Measurements from ENCODE around the gene MANEA. TPM values are rescaled to one million over a fixed set of nuclear protein-coding genes. Genes with fewer than 3 reads are reported as not detected.

The MANEA gene
- total and polyA plus RNA-seq, 2 of the 4 experiments (the other 2 are of a cell fraction): 3.9 to 9.0 TPM

DNA sequence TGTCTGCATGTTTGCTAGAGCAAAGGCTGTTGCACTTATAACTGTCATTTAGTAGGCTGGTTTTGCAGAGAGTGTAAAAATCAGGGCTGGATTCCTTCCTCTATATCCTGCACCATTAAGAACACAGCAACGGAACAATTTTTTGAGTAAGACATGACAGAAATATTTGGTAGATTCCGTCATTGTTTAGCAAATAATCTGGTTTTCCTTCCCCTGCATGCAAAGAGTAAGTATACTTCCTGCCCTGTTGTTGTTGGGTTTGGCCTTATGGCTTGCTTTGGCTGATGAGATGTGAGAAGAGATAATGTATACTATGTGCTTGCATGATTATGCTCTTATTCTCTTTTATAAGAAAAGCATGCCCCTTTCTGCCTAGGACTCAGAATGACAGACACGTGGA lies 23.8 kb downstream of the MANEA start:
- POLR2A ChIA-PET (ENCODE audit: unreplicated experiment): no interaction called here
- CTCF ChIA-PET: no interaction called here
- H3K9me3 ChIP-seq (ENCODE audit: control insufficient read depth, insufficient read depth, low read length): no peaks in the 10 kb centered on the region
- no peak overlapping the region for H2BK15ac ChIP-seq (ENCODE audit: low read depth, low read length)
- H2BK5ac ChIP-seq (ENCODE audit: low read depth, low read length, poor library complexity, severe bottlenecking): peak overlapping the region; percentile 19
- DNase-seq (peak; percentile 81), ATAC-seq (ENCODE audit: low read depth) (peak; percentile 90)
- intact Hi-C loops (cut with micrococcal nuclease): loop anchor here (2.0 kb wide), 1 partner anchor 24 kb away; the partner anchor contains the start of gene MANEA
- H3K14ac ChIP-seq (replicated peaks; ENCODE audit: low read depth, low read length): 0 out of 2 replicates have a peak overlapping the region, but pooled peaks have one; percentile 30
- no peak overlapping the region for H2AFZ ChIP-seq (replicated peaks; ENCODE audit: low read length, poor library complexity)
- no peak overlapping the region for H3K9ac ChIP-seq (ENCODE audit: low read depth, low read length)
- H3K27me3 ChIP-seq (ENCODE audit: control insufficient read depth, insufficient read depth, low read length): no peaks in the 10 kb centered on the region
- no CpG with 5 or more reads among the region's 3 CpGs for WGBS, 2 experiments (ENCODE audit: extremely low coverage in 2 of 2, insufficient read length in 1 of 2)
- H3K4me1 ChIP-seq (ENCODE audit: control insufficient read depth, insufficient read depth, low read length): no peaks in the 10 kb centered on the region
- TF ChIP-seq, protein P1, sequence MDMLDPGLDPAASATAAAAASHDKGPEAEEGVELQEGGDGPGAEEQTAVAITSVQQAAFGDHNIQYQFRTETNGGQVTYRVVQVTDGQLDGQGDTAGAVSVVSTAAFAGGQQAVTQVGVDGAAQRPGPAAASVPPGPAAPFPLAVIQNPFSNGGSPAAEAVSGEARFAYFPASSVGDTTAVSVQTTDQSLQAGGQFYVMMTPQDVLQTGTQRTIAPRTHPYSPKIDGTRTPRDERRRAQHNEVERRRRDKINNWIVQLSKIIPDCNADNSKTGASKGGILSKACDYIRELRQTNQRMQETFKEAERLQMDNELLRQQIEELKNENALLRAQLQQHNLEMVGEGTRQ (IDR thresholded peaks at IDR 0.05; ENCODE audit: low read depth, low read length): no peak
- TF ChIP-seq POLR2A (IDR thresholded peaks at IDR 0.05; ENCODE audit: low read depth, low read length): no peak
- TF ChIP-seq, protein P2, sequence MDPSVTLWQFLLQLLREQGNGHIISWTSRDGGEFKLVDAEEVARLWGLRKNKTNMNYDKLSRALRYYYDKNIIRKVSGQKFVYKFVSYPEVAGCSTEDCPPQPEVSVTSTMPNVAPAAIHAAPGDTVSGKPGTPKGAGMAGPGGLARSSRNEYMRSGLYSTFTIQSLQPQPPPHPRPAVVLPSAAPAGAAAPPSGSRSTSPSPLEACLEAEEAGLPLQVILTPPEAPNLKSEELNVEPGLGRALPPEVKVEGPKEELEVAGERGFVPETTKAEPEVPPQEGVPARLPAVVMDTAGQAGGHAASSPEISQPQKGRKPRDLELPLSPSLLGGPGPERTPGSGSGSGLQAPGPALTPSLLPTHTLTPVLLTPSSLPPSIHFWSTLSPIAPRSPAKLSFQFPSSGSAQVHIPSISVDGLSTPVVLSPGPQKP (IDR thresholded peaks at IDR 0.05; ENCODE audit: borderline replicate concordance, low read depth, low read length): no peak
- no peak for TF ChIP-seq SMC3 (IDR thresholded peaks at IDR 0.05; ENCODE audit: low read depth, low read length)
- no peak for TF ChIP-seq RFX5 (IDR thresholded peaks at IDR 0.05; ENCODE audit: low read depth, low read length)
- TF ChIP-seq CEBPB (IDR thresholded peaks at IDR 0.05; ENCODE audit: low read depth, low read length): no peak
- no peak for TF ChIP-seq NFE2L2 (IDR thresholded peaks at IDR 0.05; ENCODE audit: low read depth, low read length)
- peak overlapping the region; percentile 36; the same call in 1 of the 2 replicates for H3K27ac ChIP-seq (ENCODE audit: insufficient read depth, low read length)
- dilution Hi-C loops (cut with HindIII; ENCODE audit: low sequenced_read_pairs, unreplicated experiment): no loop called here
- H2AK9ac ChIP-seq (replicated peaks; ENCODE audit: low read depth, low read length, poor library complexity): no peak overlapping the region
- H3K4me2 ChIP-seq (ENCODE audit: low read depth, low read length): peak overlapping the region; percentile 65
- no peaks in the 10 kb centered on the region for H4K20me1 ChIP-seq (ENCODE audit: insufficient read depth, low read length)
- peak overlapping the region; percentile 34; the same call in 1 of the 2 replicates for H4K91ac ChIP-seq (ENCODE audit: insufficient read depth, low read depth, low read length)
- H3K56ac ChIP-seq (ENCODE audit: extremely low read depth, insufficient read depth, low read length): peak overlapping the region; percentile 51; the same call in 1 of the 2 replicates
- peak overlapping the region; percentile 78 for H3K4ac ChIP-seq (ENCODE audit: low read depth, low read length)
- no peak overlapping the region for H4K5ac ChIP-seq (ENCODE audit: low read depth, low read length)
- BruUV-seq (replicated peaks): no TSS peak
- H3K79me1 ChIP-seq (ENCODE audit: low read depth in 1 of 2, low read length in 2 of 2): no peaks in the 10 kb centered on the region
- 0 out of 4 replicates have a peak overlapping the region, but pooled peaks of 1 of the 2 experiments have one; percentile 37 for H4K8ac ChIP-seq (ENCODE audit: low read depth in 2 of 2, low read length in 2 of 2)
- peak overlapping the region; percentile 80 for H2BK120ac ChIP-seq (ENCODE audit: low read depth, low read length)
- 0 out of 2 replicates have a peak overlapping the region, but pooled peaks have one; percentile 13 for H3K18ac ChIP-seq (ENCODE audit: low read depth, low read length)
- 0 out of 2 replicates have a peak overlapping the region, but pooled peaks have one; percentile 46 for H3K23ac ChIP-seq (ENCODE audit: low read depth, low read length)
- H2AK5ac ChIP-seq (ENCODE audit: low read depth, low read length): no peak overlapping the region
- no peak overlapping the region; the same call in 1 of the 2 replicates for H2BK20ac ChIP-seq (ENCODE audit: low read depth, low read length)
- H3K4me3 ChIP-seq (ENCODE audit: insufficient read depth, low read depth, low read length): no peak overlapping the region
- H3K9me1 ChIP-seq (ENCODE audit: insufficient read depth, low read length): no peaks in the 10 kb centered on the region
- in situ Hi-C loops (cut with MboI; ENCODE audit: low sequenced_read_pairs): no loop called here
- no peaks in the 10 kb centered on the region for H3K36me3 ChIP-seq (ENCODE audit: control insufficient read depth, insufficient read depth, low read length)

Measured in IMR-90 (cell line).